GM19438 (cell line): ENCODE results near the gene MAZ.

Experiments used
- ATAC-seq: cut with Tn5 transposase; IDR thresholded peaks from one replicate; pipeline ENCODE4 v1.9.1; 2021; ENCODE audit warnings: low read depth; ENCODE audit not compliant: unreplicated experiment

Gene MAZ

GRCh38 chr16:29850998-29851397, 44.7 kb downstream of the MAZ start:
- ATAC-seq, result no peak

DNA sequence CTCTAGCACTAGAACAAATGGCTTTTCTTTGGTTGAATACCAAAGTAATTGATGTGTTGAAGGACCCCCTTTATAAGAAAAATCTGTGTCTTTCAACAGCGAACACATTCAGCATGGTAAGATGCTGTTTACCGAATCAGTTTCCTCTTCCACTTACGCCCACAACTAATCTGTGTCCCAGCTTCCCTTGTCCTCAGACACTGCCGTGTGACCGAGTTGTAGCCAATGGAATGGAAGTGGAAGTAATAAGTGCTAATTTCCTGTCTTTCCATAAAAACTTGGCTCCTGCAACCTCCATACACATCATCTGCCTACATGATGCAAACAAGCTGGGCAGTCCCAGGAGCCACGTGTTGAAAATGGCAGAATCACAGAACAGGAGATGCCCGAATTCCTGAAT, 46.3 kb downstream of the MAZ start:
- no peak for ATAC-seq

DNA sequence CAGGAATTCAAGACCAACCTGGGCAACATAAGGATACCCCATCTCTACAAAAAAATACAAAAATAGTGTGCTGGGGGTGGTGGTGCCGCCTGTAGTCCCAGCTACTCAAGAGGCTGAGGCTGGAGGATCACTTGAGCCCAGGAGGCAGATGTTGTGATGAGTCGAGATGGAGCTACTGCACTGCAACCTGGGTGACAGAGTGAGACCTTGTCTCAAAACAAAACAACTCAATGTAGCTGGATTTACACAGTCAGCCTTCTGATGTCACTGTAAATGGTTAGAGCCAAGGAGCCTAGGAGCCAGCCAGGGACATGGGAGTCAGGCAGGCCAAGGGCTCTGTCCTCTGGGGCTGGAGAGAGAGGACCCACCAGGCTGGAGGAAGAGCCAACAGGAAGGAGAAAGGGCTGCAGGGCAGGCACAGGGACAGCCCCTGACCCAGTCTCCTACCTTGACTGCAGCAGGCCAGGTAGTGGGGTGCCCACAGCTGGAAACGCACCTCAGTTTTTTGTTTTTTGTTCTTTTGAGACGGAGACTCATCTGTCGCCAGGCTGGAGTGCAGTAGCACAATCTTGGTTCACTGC, 48.3 kb downstream of the MAZ start:
- no peak for ATAC-seq

DNA sequence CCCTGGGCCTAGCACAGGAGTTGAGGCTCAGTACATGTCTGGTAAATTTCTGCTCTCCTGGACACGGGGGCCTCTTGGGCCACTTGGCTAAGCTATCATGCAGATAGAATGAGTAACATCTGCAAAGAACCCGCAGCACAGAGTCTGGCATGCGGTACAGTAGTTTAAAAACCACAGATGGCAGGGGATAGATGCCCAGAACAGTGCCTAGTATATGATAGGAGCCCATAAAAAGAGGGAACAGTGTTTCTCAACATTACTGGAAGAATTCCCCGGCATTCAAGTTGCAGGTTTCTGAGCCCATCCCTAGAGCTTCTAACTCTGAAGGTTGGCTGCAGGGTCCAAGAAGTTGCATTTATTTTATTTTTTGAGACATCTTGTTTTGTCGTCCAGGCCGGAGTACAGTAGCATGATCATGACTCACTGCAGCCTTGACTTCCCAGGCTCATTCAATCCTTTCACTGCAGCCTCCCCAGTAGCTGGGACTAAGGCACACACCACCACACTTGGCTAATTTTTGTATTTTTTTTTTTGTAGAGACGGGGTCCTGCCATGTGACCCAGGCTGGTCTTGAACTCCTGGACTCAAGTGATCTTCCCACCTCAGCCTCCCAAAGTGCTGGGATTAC, 50.9 kb downstream of the MAZ start:
- ATAC-seq, result no peak

DNA sequence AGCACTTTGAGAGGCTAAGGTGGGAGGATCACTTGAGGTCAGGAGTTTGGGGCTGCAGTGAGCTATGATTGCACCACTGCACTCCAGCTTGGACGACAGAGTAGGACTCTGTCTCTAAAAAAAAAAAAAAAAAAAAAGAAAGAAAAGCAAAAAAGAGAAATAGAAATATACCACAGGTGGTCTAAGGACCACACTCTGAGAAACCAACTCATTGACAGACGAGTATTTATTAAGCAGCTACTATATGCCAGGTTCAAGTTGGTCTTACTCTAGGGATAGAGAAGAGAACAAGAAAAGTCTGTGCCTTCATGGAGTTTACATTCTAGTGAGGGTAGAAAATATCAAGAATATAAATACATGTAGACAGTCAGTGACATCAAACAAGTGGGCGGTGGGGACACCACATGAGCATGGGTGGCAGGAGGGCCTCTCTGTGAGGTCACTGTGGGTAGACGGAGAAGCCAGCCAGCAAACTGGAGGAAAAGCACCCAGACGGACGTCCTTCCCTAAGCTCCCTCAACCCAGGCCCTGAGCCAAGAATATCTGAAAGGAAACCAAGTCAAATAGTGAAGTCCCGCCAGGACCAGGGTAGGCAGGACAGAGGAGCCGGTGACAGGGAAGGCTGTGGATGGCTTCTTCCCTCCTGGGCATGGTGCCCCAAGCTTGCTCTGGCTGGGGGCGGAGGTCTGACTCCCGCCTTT, 52.0 kb downstream of the MAZ start:
- no peak for ATAC-seq

DNA sequence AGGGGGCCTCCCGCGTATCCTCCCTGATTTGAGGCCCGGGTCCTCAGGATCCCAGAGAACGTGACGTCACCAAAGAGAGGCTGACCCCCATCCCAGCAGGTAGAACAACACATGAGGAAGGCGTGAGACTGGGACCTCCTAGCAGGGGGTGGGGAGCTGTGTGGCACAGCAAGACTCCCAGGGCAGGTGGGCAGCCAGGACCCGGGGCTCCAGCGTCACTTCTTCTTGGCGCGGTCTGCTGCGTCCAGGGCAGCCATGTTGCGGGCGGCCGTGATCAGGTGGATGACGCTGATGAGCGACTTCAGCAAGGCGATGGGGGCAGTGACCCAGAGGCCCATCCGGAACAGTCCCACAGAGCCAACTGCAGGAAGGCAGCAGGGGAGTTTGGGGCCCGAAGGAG, 52.6 kb downstream of the MAZ start:
- no peak for ATAC-seq

GRCh38 chr16:29860218-29860617, 53.9 kb downstream of the MAZ start:
- no peak for ATAC-seq
